ENCODE results near the gene IL12RB2.

GRCh38 chr1:67313934-67314671, 6.4 kb downstream of the IL12RB2 start:
- TF ChIP-seq CTCF (IDR thresholded peaks at IDR 0.05) (no peak), POLR2A (IDR thresholded peaks at IDR 0.05) (no peak)
